Melanocyte of skin (primary cell): ENCODE data around the gene GLA. TPM values are rescaled to one million over a fixed set of nuclear protein-coding genes. Genes with fewer than 3 reads are reported as not detected.

Source experiments
- total RNA-seq, 2 donors: library from RNA; depleted of rRNA; stranded (reverse); fragments of >200 nt; gene quantifications; 2 replicates each; pipeline ENCODE4 v1.2.3, GENCODE V29; 2012

Gene GLA
- 100 to 1,000 TPM; 141 to 181 TPM for total RNA-seq

DNA sequence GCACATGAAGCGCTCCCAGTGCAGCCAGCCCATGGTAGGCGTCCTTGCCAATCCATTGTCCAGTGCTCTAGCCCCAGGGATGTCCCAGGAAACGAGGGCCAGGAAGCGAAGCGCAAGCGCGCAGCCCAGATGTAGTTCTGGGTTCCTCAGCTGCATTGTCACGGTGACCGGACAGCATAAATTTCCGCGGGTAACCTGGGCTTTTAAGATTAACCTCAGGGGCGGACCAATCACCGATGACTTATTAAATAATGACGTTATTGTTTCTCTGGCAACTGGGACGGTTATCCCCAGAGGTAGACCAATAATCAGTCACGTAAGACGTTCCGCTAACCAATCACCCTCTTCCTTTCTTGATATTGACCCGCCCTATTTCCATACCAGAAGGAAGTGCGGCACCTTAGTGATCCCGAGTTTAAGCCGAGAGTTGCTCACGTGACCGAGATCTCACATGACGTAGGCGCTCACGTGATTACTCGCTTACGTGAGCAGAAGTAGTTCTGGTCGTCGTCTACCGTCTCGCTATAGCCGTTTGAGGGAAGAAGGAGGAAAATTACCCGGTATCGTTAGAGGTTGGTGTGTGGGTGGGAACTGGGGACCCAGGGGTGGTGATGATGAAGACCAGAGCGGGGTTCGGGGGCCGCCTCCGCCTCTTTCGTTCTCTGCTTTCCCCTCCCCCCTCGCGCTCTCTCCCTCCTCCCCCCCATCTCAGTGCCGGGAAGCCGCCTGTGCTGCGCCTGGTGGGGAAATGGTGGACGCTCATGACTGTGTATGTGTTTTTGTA, at the start of gene GLA, which contains the start of gene HNRNPH2:
Gene GLA, minus strand, starts transcription at position 178 of the 784 bp plus-strand sequence. Its CDS starts 22 bp downstream, at position 156.
Gene HNRNPH2, plus strand, starts transcription at position 475 of the 784 bp plus-strand sequence. CDS start 3,767 bp downstream, outside the sequence.

GRCh38 chrX:101390664-101391525, 16.8 kb downstream of the GLA start, which contains the start of gene RPL36A:
Gene RPL36A (plus strand): TSS chrX:101391011. CDS start chrX:101391044, 33 bp downstream.

DNA sequence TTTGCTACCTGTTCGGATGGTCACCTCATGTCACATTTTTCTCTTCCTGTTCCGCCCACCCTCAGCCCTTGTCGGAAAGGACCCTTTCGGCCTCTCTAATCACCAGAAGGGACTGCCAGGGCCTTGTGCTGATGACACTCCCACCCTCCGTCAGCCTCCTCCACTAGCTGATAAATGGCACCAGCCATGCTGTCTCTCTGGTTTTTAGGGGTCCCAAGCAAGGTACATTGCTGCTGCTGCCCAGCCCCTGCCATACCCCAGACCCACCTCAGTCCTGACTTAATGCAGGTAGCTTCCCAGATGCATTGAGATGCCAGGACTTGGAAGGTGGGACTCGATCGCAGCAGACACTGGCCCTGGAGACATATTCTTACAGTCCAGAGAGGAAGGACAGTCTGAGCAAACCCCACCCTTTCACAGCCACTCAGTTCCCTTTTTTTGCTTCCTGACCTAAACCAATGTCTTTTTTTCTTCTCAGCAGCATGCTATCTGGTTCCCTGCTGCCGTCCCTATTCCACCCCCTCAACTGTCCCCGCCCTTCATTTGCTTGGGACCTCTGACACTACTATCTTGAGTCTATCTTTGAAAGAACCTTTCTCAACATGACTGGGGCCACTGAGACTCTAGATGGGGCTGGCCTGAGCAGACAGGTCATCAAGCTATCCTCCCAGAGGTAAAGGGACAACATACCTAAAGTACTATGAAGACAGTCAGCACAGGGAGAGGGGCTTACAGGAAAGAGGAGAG, 21.8 kb downstream of the GLA start, which contains the start of gene BTK:
Gene BTK, minus strand, starts transcription at position 397 of the 747 bp plus-strand sequence. CDS start 10,907 bp downstream, outside the sequence.

GRCh38 chrX:101348452-101349192, 59.1 kb downstream of the GLA start, which contains the start of gene TIMM8A:
Gene TIMM8A (minus strand): TSS chrX:101348742. CDS start chrX:101348664, 78 bp downstream.

Other genes with a start within 250 kb of the GLA start
- under 1 TPM; under 0.01 to 0.33 TPM for gene DRP2, start 188.1 kb downstream of the GLA start, total RNA-seq
- gene TAF7L, start 116.6 kb downstream of the GLA start, total RNA-seq, result 1 to 10 TPM in 1 of 2 donors, under 1 TPM in 1; under 0.01 to 1.3 TPM
- 1 to 10 TPM; 4.1 to 7.7 TPM for gene TIMM8A, start 59.2 kb downstream of the GLA start, total RNA-seq
- under 1 TPM; under 0.01 to 0.34 TPM for gene BTK, start 21.7 kb downstream of the GLA start, total RNA-seq
- 10 to 100 TPM; 53.0 to 75.3 TPM for gene RPL36A, start 16.9 kb downstream of the GLA start, total RNA-seq
- gene HNRNPH2, start 297 bp upstream of the GLA start, total RNA-seq, result 10 to 100 TPM; 58.6 to 59.2 TPM
- 1 to 10 TPM; 2.0 to 2.8 TPM for gene ARMCX4, start 77.5 kb upstream of the GLA start, total RNA-seq
- gene ARMCX1, start 142.6 kb upstream of the GLA start, total RNA-seq, result 10 to 100 TPM; 81.6 to 83.3 TPM
- gene ARMCX6, start 210.1 kb upstream of the GLA start, total RNA-seq, result 10 to 100 TPM; 20.3 to 25.6 TPM
- 10 to 100 TPM; 41.6 to 52.0 TPM for gene ARMCX3, start 215.2 kb upstream of the GLA start, total RNA-seq